Measurements from ENCODE around the gene CCDC144A.
"Not testable (repeated sequence)": the region's sequence is repeated elsewhere in the genome, so short reads cannot be mapped to it uniquely, and the experiment has no call there.

The CCDC144A gene

GRCh38 chr17:16820161-16820877 lies 130.3 kb downstream of the CCDC144A start:
- DNase-seq (ENCODE audit: low read depth in 2 of 2), result no peak

GRCh38 chr17:16820979-16821543 lies 131.0 kb downstream of the CCDC144A start:
- DNase-seq (ENCODE audit: low read depth in 2 of 2), result no peak

GRCh38 chr17:16822133-16822532 lies 132.1 kb downstream of the CCDC144A start:
- not testable (repeated sequence) for DNase-seq (ENCODE audit: low read depth in 2 of 2)

- DNase-seq (ENCODE audit: low read depth in 2 of 2), result not testable (repeated sequence)
These were observed 133.8 kb downstream of the CCDC144A start for GRCh38 chr17:16823768-16824406.
